NCI-H1048 (cell line): ENCODE results near the gene ADGRB2.
"Not testable (repeated sequence)": the region's sequence is repeated elsewhere in the genome, so short reads cannot be mapped to it uniquely, and the experiment has no call there.

Experiments
- DNase-seq: peaks from one replicate; lab custom pipeline; 2025; lab: John Stamatoyannopoulos, UW

The ADGRB2 gene

DNA sequence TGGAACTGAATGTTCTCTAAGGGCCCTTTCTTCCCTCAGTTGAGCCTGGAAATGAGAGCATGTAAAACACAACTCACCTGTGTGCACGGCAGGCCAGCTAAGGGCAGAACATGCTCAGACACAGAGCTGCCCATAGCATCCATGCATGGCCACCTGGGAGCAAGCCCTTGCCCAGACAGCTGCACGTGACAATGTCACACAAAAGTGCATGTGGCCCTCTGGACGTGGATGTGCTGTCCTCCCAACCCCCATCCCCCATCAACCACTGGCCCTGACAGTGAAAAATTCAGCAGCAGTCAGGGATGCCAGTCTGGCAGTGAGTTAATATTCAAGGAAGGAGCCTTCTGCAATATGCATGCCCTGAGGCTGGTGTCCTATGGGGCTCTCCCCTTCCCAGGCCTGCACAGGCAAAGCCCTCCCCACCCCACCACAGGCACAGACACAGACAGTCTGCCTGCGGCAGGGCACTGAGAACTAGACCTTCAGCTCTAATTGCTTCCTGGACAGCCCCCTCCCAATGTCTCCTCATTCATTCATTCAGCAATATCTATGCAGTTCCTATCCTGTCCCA lies 45.7 kb downstream of the ADGRB2 start:
- no peak for DNase-seq

DNA sequence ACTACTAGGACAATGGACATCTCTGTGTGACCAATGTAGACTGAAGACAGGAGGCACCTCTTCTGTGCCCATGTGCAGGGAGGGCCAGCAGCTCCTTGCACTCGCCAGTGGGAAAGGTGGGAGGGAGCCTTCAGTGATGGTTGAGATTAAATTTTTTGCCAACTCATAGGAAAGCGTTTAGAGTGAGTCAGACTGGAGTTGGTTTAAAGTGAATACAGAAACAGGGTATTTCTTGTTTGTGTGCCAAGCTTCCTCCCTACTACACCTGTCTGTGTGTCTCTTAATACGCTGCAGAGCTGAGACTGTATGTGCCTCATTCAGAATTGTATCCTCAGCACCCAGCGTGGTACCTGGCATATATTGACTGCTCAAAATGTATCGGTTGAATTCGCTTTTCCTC lies 46.8 kb downstream of the ADGRB2 start:
- DNase-seq: no peak

DNA sequence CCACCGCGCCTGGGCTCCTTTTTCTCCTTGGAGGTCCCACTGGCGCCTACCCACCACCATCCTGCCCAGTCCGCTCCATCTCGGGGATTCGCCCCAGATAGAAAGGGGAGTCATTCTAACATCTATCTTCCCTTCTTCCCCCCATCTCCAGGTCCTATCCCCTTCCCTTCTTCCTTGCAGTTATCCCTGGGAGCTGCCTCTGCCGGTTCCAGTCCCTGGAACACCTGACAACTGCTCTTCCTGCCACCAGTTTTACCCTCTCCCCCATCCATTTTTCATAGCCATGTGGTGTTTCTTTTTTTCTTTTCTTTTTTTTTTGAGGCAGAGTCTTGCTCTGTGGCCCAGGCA lies 48.3 kb downstream of the ADGRB2 start:
- DNase-seq: no peak

DNA sequence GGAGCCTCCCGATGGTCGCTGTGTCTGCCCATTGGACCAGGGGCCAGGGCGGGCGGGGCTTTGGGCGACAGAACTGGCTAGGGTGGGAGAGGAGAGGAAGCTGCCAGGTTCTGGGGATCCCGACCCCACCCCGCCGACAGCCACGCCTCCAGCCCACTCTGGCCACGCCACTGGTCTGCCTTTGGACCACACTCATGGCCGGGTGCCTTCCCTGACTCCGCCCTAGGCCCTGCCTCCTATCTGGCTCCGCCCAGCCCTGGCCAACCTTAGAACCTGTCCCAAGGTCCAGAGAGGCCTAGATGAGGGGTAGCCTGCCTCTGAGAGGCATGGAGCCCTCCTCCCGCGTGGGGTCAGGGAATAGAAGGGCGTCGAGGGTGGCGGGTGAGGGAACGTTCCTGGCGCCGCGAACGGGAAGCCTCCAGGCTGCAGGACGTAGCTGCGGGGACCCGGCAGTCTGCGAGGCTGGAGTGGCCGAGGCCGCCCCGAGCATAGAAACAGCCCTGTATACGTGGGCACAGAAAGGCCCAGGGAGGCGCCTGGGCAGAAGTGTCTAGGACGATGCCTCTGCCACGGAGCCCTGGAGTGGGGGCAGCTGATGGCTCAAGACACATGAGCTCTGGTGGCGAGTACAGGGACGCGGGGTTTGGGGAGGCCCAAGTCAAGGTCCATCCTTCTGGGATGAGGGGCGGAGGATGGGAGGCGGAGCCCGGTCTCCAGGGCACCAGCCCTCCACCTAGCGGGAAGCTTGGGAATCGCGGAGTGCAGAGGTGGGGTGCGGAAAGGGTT lies 48.9 kb downstream of the ADGRB2 start:
- DNase-seq: no peak

DNA sequence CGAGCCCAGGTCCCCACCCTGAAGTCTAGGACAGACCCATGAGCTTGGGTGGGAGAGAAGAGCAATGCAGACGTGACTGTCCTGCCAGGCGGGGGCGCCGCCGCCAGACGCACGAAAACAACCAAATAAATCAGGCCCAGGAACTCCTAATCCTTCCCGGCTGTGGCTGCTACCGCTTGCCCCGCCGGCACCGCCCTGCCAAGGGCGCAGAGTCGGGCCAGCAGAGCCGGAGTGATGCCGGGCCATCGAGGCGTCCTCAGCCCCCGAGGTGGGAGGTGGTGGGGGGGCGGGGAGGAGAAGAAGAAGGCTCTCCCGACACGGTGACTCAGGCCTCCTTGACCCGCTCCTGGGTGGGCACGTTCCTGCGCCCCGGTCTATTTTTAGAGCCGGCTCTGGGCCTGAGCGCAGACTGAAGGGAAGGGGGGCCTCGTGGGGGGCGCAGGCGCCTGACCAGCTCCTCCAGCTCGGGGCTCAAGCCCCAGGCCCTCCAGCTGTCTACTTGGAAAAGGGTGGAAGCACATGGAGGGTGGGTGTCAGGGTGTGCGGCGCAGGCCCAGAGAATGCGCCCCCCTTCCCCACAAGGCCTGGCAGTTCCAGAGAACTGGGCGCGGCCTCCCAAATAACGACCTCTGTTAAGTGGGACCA lies 49.6 kb downstream of the ADGRB2 start:
- no peak for DNase-seq

DNA sequence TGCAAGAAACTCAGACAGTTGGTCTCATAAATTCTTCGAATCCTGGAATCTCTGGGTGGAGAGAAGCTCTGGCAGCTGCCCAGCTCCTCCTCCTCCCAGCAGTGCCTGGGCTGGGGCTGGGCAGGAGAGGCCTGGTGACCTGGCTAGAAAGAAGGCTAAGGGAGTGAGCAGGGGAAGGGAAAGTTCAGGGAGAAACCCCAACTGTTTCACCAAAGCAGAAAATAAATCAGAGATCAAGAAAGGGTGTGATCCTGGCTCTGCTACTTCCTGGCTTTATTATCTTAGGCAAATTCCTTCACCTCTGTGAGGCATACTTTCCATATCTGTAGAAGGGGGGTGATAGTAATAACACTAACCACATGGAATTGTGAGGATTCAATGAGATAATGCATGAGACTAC lies 51.5 kb downstream of the ADGRB2 start:
- no peak for DNase-seq

DNA sequence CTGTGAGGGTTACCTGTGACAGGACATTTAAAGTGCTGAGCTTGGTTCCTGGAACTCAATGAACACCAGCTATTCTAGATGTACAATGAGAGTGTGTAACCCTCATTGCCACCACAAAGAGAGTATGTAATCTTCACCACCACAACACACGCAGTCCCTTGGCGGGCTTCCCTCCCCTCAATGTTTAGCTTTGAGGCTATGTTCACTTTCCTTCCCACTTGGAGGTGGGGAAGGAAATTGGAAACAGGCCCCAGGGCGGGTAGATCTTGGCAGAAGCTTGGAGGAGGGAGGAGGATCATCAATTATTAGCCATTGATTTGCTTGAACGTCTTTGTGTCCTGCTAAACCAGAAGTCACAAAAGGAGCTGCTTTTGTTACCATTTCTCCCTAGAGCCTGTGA lies 52.1 kb downstream of the ADGRB2 start:
- no peak for DNase-seq

DNA sequence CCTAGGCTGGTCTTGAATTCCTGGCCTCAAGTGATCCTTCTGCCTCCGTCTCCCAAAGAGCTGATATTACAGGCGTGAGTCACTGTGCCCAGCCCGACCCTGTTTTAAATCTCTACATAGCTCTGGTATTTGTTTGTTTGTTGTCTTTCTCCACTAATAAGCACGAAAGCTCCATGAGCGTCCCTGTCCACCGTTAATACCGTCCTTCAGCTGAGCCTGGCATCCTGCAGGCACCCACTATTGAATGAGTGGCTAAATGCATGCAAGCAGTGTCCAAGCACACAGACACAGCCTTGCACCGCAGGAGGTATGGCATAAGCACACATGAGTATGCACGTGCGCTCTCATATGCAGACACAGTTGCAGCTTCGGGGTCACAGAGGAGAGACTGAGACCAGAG lies 55.8 kb downstream of the ADGRB2 start:
- DNase-seq: no peak

DNA sequence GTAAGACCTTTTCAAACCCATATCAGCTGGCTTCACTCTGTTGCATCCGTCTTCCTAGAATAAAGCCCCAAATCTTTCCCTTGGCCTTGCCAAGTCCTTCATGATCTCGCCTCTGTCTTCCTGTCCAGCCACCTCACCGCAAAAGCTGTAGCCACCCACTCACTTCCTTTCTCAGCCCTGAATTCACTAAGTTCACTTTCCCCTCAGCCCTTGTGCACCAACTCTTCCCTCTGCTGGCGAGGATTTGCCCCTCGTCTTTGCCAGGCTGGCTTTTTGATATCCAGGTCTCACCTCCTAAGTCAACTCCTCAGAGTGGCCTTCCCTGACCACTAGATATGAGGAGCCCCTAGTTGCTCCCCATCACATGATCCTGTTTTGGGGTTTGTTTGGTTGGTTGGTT lies 56.4 kb downstream of the ADGRB2 start:
- DNase-seq: no peak

DNA sequence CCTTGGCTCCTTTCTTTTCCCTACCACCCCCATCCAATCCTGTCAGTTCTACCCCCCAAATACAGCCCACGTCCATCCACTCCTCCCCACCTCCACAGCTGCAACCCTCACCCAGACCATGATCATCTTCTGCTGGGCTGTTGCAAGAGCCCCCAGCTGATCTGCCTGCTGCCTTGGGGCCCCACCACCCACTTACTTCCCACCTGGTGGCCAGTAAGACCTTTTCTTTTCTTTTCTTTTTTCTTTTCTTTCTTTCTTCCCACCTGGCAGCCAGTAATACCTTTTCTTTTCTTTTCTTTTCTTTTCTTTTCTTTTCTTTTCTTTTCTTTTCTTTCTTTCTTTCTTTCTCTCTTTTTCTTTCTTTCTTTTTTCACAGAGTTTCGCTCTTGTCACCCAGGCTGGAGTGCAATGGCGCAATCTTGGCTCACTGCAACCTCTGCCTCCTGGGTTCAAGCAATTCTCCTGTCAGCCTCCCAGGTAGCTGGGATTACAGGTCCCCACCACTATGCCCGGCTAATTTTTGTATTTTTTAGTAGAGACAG lies 57.0 kb downstream of the ADGRB2 start:
- DNase-seq: not testable (repeated sequence)

DNA sequence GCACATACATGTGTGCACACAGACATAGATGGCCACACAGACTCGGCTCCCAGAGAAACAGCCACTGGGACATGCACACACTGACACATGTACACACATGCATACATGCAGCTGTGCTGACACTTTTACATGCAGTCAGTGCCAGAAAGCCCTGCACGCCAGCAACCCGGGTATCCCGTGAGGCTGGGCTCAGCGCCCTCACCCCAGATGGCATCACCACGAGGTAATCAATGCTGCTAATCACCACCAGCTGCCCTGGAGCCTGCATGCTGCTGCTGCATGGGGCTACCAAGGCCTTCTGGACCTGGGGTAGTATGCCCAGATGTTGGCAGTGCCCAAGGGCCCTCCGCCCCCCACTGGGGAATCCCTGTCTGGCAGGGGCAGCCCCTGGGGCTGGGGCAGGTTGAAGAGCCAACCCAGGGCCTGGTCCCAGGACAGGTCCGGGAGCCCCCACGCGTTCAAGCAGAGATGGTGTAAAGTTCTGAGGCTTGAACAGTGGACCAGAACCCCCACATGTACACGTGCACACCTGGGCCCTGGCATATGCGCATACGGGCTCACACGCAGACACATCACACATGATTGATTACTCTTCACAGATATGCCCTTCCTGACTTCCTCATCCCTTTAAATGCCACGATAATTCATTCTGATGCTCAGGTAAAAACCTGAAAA lies 57.6 kb downstream of the ADGRB2 start:
- no peak for DNase-seq

DNA sequence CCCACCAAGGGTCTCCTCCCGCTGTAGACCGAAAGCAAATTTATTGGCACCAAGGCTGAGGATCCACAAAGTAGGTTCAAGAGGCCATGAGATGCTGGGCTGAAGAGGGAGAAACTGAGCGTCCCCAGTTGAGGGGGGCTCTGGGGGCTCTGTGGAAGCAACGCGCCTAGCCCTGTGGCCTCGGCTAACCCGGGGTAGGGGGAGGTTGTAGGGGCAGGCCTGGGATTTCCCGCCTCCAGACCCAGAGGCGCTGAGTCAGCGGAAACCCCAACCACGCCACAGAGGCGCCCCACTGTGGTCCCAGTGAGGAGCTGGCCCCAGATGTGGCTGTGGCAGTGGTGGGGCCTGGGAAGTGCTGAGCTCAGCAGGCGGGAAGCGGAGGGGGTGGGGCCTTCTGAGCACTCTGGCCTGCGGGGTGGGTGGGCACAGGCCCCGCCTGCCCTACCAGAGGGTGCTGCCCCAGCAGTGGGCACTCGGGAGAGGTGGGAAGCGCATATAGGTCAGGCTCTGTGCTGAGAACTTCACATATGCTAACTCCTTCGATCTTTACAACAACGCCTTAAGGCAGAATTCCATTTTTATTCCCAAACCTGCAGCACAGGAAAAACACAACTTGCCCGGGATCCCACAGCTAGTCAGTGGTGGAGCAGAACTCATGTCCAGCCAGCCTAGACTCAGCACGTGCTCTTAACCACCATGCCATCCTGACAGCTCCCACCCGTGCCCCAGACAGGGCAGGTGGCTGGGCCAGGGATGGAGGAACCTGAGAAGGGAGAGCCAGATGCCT lies 58.9 kb downstream of the ADGRB2 start:
- no peak for DNase-seq

DNA sequence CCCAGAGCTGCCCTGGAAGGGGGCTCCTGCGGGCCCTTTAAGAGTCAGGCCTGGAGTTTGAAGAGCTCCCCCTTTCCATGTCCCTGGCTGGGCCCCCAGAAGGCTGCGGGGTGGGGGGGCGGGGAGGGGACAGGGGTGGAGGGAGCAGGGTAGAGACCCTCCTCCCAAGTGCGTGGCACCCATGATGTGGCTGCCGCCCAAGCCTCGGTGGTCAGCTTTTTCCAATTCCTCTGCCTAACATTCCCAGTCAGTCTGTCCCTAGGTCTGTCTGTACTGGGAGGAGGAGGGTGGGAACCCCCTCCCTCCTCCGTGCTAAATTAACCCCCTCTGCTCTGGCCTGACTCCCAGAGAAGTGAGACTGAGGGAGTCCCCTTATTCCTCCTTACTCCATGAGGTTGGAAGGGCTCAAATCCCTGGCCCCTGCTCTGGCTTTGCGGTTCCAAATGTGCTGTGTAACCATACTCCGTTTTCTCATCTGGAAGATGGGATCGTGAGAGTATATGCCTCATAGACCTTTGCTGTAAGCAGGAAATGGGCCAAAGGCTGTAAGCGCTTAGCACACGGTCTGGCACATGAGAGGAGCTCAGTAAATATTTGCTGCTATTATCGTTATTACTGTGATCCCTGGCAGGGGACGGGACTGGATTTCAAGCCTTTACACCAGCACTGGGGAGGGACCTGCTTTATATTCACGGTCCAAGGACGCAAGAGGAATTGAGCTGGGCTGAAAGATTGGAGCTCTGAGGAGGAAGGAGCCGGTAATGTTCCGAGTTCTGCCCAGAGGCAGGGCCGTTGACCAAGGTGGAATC lies 59.7 kb downstream of the ADGRB2 start:
- no peak for DNase-seq

DNA sequence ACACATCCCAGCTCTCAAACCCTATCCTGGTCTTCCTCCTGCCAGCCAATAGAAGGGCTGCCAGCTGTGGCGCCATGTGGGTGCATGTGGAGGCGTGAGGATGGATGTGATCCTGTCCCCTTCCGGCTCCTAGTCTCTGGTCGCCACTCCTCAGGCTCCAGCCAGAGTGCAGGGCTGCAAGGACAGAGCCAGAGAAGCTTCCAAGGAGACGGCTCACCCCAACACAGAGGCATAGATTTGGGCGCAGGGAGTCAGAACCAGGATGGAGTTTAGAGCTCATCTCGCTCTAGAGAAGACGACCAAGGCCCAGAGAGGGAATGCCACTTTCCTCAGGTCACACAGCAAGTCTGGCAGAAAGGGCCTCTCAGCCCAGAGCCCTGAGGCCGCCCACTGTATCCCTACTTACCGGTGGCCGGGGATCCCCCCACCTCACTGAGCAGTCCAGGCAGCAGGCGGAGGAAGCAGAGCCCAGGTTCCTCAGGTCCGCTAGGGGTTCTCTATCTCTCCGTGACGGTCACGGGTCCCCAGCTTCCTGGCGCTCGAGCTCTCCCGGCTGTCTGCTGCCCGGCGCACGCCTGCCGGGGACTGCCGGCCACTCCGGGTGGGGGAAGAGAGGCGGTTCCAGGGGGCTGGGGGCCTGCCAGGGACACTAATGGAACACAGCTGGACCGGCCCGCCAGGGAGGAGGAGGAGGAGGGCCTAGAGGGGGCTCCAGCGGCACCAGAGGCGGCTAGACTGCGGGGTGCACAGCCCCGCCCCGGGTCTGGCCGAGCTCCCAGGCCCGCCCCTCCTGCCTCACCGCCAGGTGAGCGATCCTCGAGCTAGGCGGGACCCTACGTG lies 60.5 kb downstream of the ADGRB2 start, which contains the start of gene COL16A1:
Gene COL16A1 (minus strand): TSS at position 587 of the 840 bp plus-strand sequence. CDS start 1,824 bp downstream, outside the sequence.
- DNase-seq: no peak

DNA sequence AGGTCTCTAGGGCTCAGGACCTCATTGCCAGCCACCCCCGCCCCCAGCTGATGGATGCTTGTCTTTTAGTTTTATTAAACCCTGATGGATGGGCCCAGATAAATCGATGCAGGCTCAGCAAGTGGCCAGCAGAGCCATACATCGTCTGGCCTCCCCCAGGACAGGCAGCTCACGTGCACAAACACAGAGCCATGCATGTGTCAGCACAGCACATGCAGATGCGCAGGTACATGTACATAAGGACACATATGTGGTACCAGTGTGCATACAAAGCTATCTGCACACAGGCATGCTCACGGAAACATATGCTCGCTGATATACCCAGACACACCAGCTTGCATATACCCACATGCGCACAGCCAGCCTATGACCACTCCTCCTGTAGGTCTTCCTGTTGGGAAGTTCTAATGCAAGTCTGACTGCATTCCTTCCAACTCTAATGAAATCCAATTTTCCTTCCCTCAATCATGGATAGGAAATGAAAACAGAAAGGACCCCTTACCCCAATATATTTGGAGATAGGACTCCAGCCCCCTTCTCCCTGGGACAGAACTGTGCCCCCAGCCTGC lies 61.2 kb downstream of the ADGRB2 start:
- no peak for DNase-seq

DNA sequence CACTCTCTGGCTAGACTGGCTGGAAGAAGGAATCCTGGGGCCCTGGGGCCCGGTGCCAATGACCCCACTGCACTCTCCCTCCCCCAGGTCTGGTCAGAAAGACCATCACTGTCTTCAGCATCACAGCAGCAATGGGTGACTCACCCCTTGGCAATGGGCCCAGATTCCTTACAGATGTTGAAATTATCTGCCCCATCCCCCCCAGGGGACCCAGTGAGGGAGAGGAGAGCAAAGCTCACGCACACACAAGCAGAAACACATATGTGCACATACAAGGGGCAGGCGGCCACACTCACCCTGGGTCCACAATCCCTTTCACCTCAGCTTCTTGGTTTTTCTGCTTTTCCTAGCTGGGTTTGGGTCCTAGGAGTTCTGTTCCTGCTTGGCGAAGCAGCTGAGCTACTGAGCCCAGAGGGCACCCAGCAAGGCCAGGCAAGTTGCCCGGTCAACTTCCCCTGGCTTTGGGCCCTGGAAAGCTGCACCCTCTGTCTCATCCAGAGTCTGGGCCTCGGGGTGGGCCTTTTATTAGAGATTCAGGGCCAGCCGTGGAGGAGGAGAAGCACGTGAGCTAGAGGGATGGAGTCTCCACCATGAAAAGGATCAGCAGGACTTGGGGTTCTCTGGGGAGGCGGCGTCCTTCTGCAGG lies 62.9 kb downstream of the ADGRB2 start:
- no peak for DNase-seq

DNA sequence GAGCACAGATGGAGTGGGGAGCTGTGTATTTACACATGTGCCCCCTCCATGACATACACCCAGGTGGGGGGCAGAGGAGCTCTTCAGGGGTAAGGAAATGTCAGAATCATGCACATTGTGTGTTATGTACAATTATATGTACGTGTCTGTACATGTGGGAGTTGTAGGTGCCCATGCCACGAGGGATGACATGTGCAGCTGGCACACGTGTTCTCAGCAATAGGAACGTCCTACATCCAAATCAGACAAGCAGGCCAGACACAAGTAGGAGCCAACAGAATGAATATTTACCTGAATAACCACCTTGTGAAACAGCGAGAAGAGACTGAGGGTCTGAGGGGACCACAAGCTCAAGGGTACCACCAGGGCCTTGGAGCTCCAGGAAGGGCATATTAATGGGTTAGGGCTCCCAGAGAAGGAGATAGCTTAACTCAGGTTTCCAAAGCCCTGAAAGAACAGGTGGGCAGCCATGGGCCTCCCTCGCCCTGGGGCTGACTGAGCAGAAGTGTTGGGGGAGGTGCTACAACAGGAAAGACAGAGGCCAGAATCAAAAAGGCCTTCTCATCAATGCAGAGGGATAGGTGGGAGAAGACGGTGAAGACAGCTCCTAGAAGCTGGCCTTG lies 63.6 kb downstream of the ADGRB2 start:
- DNase-seq: no peak

DNA sequence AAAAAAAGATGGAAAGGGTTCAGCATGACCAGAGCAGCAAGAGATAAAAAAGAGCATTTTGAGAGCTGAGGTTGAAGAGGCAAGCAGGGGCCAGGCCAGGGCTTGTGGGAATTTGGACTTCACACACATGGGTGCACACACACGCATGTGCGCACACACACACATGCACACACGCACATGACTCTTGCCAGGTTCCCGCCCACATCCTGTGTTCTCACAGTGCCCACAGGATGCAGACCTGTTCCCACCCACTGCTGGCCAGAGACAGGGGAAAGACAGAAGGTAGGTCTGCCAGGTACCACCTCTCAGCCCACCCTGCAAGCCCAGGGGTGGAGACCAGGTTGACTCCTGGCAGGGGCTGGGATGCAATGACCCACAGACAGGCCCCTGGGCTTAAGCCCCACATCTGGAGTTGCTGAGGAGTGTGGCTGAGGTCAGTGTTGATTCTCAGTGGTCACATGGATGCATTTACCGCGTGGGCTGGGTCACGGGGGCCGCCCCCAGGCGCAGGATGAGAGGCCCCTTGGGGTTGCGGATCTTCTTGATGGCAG lies 64.7 kb downstream of the ADGRB2 start:
- DNase-seq: no peak
